C4-2B (cell line): ENCODE data around the gene CD300LD.

ENCODE experiments used
- CTCF ChIP-seq: fragments of 450-650 bp; conservative IDR thresholded peaks from 2 replicates; pipeline ENCODE4 v1.5.1; 2017; ENCODE audit warnings: mild to moderate bottlenecking
- ZFX ChIP-seq: fragments of 450-650 bp; IDR thresholded peaks from 2 replicates; pipeline ENCODE4 v1.6.1; 2017

- no peak for TF ChIP-seq CTCF
- no peak for TF ChIP-seq ZFX
These were observed 39.7 kb upstream of the CD300LD start for GRCh38 chr17:74631468-74632450.
